GM21367 (cell line): ENCODE results near the gene TUBB3.
"Not testable (repeated sequence)": the region's sequence is repeated elsewhere in the genome, so short reads cannot be mapped to it uniquely, and the experiment has no call there.

Source experiments
- ATAC-seq: cut with Tn5 transposase; IDR thresholded peaks from one replicate; pipeline ENCODE4 v1.9.1; 2021; ENCODE audit not compliant: unreplicated experiment

The TUBB3 gene

DNA sequence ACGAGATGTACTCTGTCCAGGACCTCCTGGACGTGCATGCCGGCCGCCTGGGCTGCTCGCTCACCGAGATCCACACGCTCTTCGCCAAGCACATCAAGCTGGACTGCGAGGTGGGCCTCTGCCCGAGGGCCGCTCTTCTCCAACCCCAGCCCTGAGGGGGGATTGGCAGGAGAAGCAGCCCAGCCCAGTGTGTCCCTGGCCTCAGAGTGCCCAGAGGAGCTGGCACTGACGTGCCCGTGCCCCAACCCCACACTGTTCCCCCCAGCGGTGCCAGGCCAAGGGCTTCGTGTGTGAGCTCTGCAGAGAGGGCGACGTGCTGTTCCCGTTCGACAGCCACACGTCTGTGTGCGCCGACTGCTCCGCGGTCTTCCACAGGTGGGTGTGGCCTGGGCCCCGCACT is 41.1 kb downstream of the TUBB3 start:
- ATAC-seq, result no peak

- no peak for ATAC-seq
Measured at GRCh38 chr16:89965447-89966225, 42.5 kb downstream of the TUBB3 start.

DNA sequence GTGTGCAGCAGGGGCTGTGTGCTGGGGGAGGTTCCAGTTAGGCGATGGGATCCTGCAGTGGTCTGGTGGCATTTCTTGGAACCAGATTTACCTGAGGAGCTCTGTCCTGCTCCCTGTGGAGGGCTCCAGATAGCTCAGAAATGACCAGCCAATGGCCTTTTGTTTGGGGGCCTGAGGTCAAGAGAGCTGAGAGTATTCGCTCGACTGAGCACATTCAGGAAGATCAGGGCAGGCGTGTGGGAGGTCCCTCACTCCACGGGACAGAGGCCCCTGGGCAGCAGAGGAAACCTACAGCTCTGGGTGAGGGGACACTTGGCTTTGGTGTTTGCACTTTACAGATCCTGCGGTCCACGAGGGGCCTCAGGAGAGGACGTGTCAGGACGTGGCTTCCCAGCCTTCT is 43.6 kb downstream of the TUBB3 start:
- no peak for ATAC-seq

DNA sequence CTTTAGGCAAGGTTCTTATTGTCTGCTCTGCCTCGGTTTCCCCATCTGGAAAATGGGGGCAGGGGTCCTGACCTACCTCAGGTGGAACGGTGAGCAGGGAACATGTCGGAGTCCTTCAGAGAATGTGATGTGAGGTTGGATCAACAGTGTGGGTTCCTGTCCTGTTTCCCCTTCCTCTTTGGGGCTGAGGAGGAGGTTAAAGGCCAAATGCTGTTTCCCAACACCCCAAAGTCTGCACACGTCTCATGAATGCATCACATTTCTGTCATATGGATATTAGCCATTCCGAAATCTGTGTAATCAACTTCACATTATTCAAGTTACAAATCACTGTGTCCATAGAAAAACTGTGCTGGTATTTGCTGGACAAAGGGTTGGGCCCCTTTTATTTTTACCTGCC is 44.3 kb downstream of the TUBB3 start:
- ATAC-seq, result not testable (repeated sequence)

DNA sequence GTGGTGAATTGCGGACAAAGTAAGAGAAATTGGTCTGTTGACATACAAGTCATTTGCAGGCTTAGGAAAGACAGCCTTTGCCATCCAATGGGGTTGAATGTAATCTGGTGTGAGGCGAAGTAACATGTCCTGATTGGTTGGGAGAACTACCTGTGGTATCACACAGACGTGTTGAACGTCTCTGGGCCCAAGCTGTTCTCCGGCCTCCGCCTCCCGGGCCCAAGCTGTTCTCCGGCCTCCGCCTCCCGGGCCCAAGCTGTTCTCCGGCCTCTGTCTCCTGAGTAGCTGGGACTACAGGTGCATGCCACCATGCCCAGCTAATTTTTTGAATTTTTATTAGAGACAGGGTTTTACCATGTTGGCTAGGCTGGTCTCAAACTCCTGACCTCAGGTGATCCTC is 44.9 kb downstream of the TUBB3 start:
- not testable (repeated sequence) for ATAC-seq

DNA sequence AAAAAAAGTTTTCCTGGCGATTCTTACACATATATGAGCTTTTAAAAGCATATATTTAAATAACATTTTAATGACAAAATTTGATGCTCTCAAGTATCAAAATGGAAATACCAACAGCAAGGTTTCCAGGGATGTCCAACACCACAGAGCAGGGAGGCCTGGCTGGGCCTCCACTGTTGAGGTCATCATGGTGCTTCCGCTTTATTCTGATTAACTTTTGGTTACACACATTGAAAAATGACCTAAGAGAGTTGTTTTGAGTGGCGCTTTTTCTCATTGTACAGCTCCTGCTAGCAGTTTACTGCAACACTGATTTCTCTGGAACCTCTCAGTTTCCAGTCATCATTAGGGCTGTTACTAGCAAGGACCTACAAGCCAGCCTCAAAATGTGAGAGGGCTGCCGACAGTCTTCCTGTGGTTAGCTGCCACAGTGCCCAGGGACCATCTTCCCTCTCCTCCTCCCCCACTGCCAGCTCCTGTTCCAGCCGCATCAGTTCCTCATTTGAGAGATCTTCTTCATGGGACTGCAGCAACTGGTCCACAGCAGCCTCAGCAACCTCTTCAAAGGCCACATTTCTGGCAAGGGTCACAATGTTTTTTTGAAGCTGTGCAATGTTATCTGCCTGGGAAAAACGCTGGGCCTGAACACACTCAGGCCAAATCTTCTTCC is 46.7 kb downstream of the TUBB3 start:
- no peak for ATAC-seq

GRCh38 chr16:89971495-89972243 is 48.5 kb downstream of the TUBB3 start:
- ATAC-seq, result no peak

DNA sequence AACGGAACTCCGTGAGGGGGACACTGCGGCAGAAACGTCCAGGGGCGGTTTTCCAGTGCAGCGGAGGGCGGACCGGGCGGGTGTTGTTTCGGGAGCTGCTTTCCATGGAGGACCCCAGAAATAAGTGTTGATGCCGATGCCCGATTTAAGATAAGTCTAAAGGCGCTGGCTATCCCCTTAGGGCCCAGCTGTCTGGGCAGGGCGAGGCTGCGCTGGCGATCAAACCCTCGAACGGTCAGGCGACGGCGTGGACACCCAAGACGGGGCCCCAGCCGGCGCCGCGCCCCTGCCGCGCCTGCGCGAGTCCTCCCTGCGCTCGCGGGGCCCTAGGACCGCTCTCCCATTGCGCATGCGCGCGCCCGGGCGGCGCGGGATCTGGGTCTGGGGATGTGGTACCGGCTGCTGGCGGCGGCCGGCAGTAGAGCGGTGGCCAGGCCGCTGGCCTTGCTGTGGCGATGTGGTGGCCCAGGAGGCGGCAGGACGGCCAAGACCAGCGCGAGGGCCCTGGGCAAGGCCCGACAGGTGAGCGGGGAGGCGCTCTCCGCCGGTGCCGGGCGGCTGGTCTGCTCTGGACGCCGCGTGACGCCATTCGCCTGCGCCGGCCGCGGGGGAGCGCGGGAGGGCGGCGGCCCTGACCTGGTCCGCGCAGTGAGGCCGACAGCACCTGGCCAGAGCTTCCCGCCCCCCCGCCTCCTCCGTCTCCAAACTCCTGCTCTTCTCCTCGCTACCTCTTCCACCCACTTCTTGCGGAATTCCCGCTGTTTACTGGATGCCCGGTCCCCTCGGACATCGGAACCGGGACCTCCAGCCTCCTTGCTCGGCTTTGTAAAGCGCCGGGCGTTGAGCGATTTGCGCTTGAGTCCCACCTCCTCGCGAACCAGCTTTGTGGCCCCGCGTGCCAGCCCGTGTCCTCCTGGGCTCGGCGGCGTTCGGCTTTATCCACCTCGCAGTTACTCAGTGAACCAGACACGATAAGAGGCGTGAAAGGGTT is 49.4 kb downstream of the TUBB3 start:
- ATAC-seq, result peak; percentile 68

DNA sequence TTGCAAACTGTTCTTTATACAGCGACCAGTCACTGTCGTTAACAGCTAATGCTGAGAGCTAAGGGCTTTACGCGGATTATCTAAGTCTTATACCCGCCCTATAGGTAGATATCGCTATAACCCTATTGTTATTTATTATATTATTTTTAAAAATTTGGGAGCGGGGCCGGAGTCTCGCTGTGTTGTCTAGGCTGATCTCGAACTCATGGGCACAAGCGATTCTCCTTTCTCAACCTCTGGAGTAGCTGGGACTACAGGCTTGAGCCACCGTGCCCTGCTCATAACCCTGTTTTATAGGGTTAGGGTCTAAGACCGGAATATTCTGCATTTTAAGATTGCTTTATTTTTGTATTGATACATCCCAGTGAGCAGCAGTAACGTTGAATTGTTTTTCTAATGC is 50.1 kb downstream of the TUBB3 start:
- no peak for ATAC-seq

DNA sequence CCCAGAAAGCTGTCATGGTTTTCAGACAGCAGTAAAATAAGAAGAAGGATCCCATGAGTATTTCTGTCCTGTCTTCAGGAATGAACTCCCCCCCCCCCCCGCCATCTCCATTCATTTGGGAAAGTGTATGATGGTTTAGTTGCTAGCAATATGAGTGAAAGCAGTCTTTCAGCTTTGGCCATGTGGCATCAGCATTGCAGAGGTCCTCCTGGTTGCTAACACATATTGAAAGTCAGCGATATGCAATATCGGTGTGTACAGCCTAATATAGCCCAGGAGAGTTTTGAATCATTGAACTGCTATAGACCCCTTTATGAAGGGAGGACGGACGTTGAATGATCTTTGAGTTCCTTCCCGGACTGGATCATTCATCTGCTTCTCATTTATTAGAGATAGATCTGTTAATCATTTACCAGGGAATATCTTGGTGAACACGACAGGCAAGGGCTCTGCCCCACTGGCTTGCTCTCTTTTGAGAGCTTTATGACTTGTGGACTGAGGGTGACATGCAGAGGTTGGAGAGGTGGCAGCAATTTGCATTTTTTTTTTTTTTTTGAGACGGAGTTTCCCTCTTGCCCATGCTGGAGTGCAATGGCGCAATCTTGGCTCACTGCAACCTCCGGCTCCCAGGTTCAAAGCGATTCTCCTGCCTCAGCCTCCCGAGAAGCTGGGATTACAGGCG is 50.7 kb downstream of the TUBB3 start:
- ATAC-seq, result no peak

- no peak for ATAC-seq
Measured at GRCh38 chr16:89974870-89975269, 51.7 kb downstream of the TUBB3 start.

GRCh38 chr16:89981414-89981813 is 58.3 kb downstream of the TUBB3 start:
- no peak for ATAC-seq

DNA sequence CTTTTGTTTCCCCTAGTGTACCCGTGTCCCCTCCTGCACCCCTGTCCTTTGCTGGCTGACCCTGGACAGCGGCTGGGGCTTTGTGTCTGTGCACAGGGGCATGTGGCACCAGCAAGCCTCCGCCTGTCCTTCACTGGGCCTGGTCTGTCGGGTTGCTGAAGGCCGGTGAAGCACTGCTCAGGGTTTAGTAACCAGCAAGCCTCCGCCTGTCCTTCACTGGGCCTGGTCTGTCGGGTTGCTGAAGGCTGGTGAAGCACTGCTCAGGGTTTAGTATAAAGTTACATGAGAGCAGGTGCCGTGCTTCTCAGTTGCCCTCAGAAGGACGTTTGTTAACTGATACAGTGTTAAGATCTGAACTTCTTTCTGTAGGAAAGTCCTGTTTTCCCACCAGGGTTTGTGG is 59.2 kb downstream of the TUBB3 start:
- ATAC-seq, result no peak

GRCh38 chr16:89983536-89983935 is 60.4 kb downstream of the TUBB3 start:
- no peak for ATAC-seq

DNA sequence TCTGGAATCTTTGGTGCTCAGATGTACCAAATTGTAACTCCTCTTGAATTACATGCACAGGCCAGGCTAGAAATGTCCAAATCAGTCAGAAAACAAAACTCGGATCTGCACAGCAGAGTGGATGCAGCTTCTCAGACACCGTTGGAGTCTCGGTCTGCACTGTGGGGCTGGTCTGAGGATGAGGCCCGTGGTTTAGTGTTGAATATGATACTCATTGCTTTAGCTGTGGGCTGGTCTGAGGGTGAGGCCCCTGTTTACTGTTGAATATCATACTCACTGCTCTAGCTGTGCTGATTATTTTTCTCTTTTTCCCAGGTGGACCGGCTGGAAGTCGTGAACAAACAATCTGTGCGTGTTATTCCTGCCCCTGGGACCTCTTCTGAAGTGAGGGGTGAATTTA is 61.1 kb downstream of the TUBB3 start:
- ATAC-seq, result no peak

DNA sequence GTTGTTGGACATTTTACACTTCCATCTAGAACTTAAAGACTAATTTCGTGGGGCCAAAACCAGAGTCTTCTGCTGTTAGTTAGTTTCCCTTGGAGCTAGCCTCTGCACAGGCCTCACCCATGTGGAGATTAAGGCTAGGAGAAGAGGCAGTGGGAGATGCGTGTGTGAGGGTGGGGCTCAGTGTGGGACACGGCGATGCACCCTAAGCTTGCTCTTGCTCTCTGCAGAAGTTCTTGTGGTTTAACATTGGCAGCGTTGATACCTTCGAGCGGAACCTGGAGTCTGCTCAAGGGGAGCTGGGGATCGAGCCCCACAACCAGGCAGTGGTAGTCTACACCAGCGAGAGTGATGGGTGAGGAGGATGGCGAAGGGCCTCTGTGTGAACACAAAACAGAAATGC is 62.1 kb downstream of the TUBB3 start:
- no peak for ATAC-seq
